GM18517 (cell line): ENCODE results near the gene RBM33.

Experiments used
- ATAC-seq: cut with Tn5 transposase; IDR thresholded peaks from one replicate; pipeline ENCODE4 v1.9.1; 2021; ENCODE audit warnings: mild to moderate bottlenecking, moderate library complexity; ENCODE audit not compliant: unreplicated experiment

RBM33 gene

DNA sequence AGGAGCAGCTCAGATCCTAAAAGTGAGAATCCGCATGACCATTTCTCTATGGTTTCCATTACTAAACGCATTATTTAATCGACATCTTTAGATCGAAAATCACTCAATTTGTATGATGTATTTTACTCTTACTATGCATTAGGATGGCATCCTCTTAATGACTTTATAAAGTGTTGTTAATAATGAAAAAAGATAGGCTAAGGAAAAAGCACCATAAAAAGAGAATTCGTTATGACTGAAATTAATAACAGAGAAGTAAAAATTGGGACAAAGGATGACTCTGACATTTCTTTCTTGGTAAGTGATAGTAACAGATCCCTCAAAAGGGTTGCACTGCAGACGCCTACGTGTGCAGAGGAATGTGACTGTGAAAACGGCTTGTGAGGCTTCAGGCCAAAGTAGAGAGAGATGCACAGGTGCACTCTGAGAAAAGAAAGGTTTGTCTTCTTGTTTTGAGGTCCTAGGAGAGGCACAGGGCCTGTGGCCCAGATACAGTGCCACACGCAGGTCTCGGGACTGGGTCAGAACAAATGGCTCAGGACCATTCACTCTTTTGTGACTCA lies 23.0 kb upstream of the RBM33 start:
- ATAC-seq = no peak

- ATAC-seq = no peak
Measured at GRCh38 chr7:155624412-155624811, 20.0 kb upstream of the RBM33 start.

GRCh38 chr7:155625557-155625956 lies 18.9 kb upstream of the RBM33 start:
- ATAC-seq = no peak

GRCh38 chr7:155629171-155629570 lies 15.3 kb upstream of the RBM33 start:
- no peak for ATAC-seq

DNA sequence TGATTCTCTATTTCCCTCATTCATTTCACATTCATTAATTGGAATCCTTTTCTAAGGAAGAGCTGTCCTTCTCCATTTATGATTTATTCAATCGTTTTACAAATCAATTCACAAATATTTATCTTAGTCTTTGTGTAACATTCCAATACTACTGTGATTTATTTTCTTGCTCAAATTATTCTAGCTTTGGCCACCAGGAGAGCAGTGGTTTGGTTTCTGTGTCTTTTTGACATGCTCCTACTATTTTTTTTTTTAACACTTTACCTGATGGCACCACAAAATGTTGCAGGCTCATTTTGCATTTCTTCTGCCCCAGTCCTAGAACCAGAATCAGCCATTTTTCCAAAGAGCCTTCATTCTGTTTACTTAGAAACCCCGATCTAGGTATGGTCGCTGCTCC lies 13.3 kb upstream of the RBM33 start:
- no peak for ATAC-seq

DNA sequence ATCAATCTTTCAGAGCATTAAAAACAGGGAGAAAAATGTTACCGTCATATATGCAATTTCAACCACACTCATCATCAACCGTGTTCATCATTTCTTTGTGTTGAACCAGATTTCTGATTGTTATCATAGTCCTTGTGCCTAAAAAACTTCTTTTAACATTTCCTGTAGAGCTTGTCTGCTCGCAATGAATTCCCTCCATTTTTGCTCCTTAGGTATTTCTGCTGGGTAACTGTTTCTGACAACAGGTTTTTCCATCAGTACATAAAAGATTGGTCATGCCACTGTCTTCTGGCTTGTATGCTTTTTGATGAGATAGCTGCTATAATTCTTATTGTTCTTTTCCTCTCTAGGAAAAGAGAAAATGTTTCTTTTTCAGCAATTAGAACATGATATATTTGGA lies 8.6 kb upstream of the RBM33 start:
- ATAC-seq = no peak

GRCh38 chr7:155637155-155637554 lies 7.3 kb upstream of the RBM33 start:
- ATAC-seq = no peak

- no peak for ATAC-seq
Measured at GRCh38 chr7:155638366-155638765, 6.1 kb upstream of the RBM33 start.

- no peak for ATAC-seq
Measured at GRCh38 chr7:155639958-155640520, 4.4 kb upstream of the RBM33 start.

DNA sequence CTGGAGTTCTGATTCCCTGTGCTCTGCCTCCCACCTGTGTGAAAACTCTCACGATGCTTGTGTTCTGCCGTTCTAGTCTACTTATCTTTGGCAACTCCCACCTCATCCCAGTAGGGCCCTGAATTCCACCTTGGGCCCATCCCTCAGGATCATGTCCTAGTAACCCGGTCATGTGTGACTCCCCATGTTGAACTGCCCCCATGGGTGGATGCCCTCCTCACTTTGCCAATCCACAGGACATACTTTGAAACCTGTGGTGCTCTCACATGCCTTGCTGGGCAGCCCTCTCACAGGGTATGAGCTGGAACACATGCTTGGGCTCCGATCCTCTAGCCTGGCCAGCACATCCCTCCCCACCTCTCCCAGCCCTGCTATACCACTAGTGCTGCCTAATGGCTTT lies 3.8 kb upstream of the RBM33 start:
- no peak for ATAC-seq

DNA sequence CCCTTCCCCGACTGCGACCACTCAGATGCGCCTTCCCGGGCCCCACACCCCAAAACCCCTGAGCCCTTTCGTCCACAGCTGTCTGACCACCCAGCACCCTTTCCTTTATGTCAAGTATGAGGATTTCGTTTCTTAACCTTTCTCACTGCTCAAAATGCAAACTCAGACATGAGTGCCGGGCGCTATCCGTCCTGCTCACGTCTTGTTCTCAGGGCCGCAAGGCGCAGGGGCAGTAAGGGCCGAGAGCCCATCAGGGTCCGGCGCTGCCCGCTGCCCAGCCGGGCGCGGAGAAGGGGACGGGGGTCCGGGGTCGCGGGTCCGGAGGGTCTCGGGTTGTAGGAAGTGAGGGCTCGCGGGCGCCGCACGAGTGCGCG lies 670 bp upstream of the RBM33 start:
- ATAC-seq = peak; percentile 9

GRCh38 chr7:155644971-155645509 lies 579 bp downstream of the RBM33 start:
- peak; percentile 15 for ATAC-seq

DNA sequence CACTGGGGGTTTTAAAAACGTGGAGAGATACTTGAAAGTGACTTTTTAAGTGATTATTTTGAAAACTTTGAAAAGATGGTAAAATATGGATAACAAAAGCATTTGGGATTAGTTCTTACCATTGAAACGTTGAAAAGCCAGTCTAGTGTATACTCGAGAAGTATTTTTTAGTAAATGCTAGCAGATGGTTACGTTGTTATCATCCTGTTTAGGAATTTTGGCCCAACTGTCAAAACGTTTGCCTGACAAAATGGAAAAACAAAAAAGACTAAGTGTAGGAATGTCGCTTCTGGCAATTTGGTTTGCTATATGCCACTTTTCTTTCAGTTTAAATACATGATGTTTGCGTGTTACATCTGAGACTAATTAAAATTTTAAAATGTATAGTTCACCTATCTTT lies 1.2 kb downstream of the RBM33 start:
- ATAC-seq = no peak

- ATAC-seq = no peak
Measured at GRCh38 chr7:155646669-155647068, 2.2 kb downstream of the RBM33 start.

- ATAC-seq = no peak
Measured at GRCh38 chr7:155647302-155647701, 2.8 kb downstream of the RBM33 start.

DNA sequence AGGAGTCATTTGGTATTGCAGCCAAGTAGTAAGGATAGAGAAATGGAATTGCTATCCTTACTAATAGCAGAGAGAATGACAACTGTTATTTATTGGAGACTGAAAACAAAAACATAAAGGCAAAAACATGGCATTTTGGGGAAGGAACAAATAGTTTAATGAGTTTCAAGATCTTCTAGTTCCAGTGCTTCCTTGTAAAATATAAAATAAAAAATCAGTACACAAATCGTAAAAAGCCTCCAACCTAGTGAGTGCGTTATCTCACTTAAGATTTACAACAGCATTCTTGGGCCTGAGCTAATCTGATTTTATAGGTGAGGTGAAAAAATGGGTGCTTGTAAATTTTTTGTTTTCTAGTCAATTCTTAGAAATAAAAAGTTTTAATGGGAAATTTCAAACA lies 3.3 kb downstream of the RBM33 start:
- ATAC-seq = no peak

DNA sequence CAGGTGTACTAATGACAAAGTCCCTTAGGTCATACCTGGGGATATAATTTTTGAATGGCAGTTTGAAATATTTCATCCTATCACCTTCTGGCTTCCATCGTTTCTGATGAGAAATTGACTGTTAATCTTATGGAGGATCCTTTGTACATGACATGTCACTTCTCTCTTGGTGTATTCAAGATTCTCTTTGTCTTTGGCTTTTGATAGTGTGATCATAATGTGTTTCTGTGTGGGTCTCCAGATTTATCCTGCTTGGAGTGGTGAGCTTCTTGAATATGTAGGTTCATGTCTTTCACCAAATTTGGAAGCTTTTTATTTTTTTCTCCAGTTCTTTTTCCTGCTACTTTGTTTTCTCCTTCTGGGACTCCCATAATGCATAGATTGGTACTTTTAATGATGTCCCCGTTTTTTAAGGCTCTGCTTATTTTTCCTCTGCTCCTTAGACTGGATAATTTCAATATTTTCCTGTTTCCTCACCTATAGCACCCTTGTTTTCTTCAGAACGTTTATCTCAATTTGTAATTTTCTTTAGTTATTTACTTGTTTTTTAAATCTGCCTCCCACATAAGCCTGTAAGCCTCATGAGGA lies 4.4 kb downstream of the RBM33 start:
- no peak for ATAC-seq

- ATAC-seq = no peak
Measured at GRCh38 chr7:155649588-155649987, 5.1 kb downstream of the RBM33 start.

GRCh38 chr7:155652156-155653114 lies 8.0 kb downstream of the RBM33 start:
- no peak for ATAC-seq

DNA sequence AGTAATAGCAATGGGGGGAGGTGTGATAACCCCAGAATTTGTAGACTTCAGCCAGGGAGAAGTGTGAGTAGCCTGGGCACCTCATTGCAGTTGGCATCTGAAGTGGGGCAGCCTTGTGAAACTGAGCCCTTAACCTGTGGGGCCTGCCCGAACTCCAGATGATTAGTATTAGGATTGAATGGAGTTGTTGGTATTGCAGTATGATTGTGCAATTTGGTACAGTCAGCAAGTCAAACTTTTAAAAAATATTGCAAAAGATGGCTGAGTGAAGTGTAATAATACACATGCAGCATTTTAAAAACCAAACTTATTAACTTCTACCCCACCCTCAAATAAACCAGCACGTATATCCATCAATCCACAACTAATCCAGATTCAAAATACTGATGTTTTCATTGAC lies 9.3 kb downstream of the RBM33 start:
- ATAC-seq = no peak

GRCh38 chr7:155656891-155657290 lies 12.4 kb downstream of the RBM33 start:
- no peak for ATAC-seq
